A673 (cell line): ENCODE measurements around the gene VWA5B1.

Source experiments
- EZH2 ChIP-seq: fragments of 200-600 bp; sonication (generic); IDR thresholded peaks from 2 replicates; pipeline ENCODE4 v1.6.1; 2017; ENCODE audit warnings: borderline replicate concordance, low read depth, mild to moderate bottlenecking, mixed read lengths, antibody characterized with exemption, low read length; ENCODE audit not compliant: poor library complexity, severe bottlenecking
- TF ChIP-seq, protein P1 (sequence below): fragments of 300-800, 200-600 bp; sonication (generic); conservative IDR thresholded peaks from 2 replicates; pipeline ENCODE4 v1.5.1; 2017; ENCODE audit warnings: low read depth, mild to moderate bottlenecking, antibody characterized with exemption, low read length, moderate library complexity, mixed read lengths

DNA sequence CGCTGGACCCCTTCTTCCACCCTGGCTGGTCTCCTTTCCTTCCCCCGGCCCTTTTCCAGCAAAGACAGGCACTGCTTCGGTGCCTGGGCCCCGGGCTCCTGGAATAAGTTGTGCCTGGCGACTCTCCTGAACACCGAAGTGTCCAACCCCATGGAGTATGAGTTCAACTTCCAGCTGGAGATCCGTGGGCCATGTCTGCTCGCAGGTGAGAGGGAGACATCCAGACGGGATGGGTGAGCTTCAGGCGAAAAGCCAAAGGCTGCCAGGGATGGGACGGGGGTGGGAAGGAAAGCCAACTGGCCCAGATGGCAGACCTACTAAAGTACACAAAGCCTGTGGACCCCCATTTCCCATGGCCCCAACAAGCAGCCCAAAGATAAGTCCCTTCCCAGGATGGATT lies 26.8 kb downstream of the VWA5B1 start:
- TF ChIP-seq, protein P1, sequence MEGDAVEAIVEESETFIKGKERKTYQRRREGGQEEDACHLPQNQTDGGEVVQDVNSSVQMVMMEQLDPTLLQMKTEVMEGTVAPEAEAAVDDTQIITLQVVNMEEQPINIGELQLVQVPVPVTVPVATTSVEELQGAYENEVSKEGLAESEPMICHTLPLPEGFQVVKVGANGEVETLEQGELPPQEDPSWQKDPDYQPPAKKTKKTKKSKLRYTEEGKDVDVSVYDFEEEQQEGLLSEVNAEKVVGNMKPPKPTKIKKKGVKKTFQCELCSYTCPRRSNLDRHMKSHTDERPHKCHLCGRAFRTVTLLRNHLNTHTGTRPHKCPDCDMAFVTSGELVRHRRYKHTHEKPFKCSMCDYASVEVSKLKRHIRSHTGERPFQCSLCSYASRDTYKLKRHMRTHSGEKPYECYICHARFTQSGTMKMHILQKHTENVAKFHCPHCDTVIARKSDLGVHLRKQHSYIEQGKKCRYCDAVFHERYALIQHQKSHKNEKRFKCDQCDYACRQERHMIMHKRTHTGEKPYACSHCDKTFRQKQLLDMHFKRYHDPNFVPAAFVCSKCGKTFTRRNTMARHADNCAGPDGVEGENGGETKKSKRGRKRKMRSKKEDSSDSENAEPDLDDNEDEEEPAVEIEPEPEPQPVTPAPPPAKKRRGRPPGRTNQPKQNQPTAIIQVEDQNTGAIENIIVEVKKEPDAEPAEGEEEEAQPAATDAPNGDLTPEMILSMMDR, result no peak
- TF ChIP-seq EZH2, result no peak
